ENCODE results near the gene RBM39. TPM values are rescaled to one million over a fixed set of nuclear protein-coding genes. Genes with fewer than 3 reads are reported as not detected.

Gene RBM39
- total and polyA plus RNA-seq, 2 of the 13 experiments (the other 11 are each of a cell fraction or from before 2014, with no cell fraction given), result 788 to 920 TPM

GRCh38 chr20:35702051-35702823, 39.8 kb downstream of the RBM39 start (continued):
- TF ChIP-seq, protein P1, sequence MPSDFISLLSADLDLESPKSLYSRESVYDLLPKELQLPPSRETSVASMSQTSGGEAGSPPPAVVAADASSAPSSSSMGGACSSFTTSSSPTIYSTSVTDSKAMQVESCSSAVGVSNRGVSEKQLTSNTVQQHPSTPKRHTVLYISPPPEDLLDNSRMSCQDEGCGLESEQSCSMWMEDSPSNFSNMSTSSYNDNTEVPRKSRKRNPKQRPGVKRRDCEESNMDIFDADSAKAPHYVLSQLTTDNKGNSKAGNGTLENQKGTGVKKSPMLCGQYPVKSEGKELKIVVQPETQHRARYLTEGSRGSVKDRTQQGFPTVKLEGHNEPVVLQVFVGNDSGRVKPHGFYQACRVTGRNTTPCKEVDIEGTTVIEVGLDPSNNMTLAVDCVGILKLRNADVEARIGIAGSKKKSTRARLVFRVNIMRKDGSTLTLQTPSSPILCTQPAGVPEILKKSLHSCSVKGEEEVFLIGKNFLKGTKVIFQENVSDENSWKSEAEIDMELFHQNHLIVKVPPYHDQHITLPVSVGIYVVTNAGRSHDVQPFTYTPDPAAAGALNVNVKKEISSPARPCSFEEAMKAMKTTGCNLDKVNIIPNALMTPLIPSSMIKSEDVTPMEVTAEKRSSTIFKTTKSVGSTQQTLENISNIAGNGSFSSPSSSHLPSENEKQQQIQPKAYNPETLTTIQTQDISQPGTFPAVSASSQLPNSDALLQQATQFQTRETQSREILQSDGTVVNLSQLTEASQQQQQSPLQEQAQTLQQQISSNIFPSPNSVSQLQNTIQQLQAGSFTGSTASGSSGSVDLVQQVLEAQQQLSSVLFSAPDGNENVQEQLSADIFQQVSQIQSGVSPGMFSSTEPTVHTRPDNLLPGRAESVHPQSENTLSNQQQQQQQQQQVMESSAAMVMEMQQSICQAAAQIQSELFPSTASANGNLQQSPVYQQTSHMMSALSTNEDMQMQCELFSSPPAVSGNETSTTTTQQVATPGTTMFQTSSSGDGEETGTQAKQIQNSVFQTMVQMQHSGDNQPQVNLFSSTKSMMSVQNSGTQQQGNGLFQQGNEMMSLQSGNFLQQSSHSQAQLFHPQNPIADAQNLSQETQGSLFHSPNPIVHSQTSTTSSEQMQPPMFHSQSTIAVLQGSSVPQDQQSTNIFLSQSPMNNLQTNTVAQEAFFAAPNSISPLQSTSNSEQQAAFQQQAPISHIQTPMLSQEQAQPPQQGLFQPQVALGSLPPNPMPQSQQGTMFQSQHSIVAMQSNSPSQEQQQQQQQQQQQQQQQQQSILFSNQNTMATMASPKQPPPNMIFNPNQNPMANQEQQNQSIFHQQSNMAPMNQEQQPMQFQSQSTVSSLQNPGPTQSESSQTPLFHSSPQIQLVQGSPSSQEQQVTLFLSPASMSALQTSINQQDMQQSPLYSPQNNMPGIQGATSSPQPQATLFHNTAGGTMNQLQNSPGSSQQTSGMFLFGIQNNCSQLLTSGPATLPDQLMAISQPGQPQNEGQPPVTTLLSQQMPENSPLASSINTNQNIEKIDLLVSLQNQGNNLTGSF (CRISPR knock-in tag; IDR thresholded peaks at IDR 0.05), result 0 out of 2 replicates have a peak, but pooled peaks have one; percentile 53
- TF ChIP-seq ZNF10 (CRISPR knock-in tag; IDR thresholded peaks at IDR 0.05; ENCODE audit: borderline replicate concordance, low read depth) (no peak), HDAC6 (IDR thresholded peaks at IDR 0.05; ENCODE audit: low read depth, low read length) (0 out of 2 replicates have a peak, but pooled peaks have one; percentile 43), ZNF558 (CRISPR knock-in tag; IDR thresholded peaks at IDR 0.05; ENCODE audit: borderline replicate concordance) (no peak), ZFP90 (CRISPR knock-in tag; IDR thresholded peaks at IDR 0.05; ENCODE audit: borderline replicate concordance) (peak; percentile 91)
- TF ChIP-seq, protein P2, sequence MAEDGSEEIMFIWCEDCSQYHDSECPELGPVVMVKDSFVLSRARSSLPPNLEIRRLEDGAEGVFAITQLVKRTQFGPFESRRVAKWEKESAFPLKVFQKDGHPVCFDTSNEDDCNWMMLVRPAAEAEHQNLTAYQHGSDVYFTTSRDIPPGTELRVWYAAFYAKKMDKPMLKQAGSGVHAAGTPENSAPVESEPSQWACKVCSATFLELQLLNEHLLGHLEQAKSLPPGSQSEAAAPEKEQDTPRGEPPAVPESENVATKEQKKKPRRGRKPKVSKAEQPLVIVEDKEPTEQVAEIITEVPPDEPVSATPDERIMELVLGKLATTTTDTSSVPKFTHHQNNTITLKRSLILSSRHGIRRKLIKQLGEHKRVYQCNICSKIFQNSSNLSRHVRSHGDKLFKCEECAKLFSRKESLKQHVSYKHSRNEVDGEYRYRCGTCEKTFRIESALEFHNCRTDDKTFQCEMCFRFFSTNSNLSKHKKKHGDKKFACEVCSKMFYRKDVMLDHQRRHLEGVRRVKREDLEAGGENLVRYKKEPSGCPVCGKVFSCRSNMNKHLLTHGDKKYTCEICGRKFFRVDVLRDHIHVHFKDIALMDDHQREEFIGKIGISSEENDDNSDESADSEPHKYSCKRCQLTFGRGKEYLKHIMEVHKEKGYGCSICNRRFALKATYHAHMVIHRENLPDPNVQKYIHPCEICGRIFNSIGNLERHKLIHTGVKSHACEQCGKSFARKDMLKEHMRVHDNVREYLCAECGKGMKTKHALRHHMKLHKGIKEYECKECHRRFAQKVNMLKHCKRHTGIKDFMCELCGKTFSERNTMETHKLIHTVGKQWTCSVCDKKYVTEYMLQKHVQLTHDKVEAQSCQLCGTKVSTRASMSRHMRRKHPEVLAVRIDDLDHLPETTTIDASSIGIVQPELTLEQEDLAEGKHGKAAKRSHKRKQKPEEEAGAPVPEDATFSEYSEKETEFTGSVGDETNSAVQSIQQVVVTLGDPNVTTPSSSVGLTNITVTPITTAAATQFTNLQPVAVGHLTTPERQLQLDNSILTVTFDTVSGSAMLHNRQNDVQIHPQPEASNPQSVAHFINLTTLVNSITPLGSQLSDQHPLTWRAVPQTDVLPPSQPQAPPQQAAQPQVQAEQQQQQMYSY (CRISPR knock-in tag; IDR thresholded peaks at IDR 0.05), result no peak
- TF ChIP-seq, protein P3, sequence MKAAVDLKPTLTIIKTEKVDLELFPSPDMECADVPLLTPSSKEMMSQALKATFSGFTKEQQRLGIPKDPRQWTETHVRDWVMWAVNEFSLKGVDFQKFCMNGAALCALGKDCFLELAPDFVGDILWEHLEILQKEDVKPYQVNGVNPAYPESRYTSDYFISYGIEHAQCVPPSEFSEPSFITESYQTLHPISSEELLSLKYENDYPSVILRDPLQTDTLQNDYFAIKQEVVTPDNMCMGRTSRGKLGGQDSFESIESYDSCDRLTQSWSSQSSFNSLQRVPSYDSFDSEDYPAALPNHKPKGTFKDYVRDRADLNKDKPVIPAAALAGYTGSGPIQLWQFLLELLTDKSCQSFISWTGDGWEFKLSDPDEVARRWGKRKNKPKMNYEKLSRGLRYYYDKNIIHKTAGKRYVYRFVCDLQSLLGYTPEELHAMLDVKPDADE (CRISPR knock-in tag; IDR thresholded peaks at IDR 0.05), result no peak
- TF ChIP-seq, protein P4, sequence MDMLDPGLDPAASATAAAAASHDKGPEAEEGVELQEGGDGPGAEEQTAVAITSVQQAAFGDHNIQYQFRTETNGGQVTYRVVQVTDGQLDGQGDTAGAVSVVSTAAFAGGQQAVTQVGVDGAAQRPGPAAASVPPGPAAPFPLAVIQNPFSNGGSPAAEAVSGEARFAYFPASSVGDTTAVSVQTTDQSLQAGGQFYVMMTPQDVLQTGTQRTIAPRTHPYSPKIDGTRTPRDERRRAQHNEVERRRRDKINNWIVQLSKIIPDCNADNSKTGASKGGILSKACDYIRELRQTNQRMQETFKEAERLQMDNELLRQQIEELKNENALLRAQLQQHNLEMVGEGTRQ (IDR thresholded peaks at IDR 0.05; ENCODE audit: low read depth, low read length), result no peak
- TF ChIP-seq, protein P4 (CRISPR knock-in tag; IDR thresholded peaks at IDR 0.05; ENCODE audit: borderline replicate concordance), result no peak
- TF ChIP-seq, protein P5, sequence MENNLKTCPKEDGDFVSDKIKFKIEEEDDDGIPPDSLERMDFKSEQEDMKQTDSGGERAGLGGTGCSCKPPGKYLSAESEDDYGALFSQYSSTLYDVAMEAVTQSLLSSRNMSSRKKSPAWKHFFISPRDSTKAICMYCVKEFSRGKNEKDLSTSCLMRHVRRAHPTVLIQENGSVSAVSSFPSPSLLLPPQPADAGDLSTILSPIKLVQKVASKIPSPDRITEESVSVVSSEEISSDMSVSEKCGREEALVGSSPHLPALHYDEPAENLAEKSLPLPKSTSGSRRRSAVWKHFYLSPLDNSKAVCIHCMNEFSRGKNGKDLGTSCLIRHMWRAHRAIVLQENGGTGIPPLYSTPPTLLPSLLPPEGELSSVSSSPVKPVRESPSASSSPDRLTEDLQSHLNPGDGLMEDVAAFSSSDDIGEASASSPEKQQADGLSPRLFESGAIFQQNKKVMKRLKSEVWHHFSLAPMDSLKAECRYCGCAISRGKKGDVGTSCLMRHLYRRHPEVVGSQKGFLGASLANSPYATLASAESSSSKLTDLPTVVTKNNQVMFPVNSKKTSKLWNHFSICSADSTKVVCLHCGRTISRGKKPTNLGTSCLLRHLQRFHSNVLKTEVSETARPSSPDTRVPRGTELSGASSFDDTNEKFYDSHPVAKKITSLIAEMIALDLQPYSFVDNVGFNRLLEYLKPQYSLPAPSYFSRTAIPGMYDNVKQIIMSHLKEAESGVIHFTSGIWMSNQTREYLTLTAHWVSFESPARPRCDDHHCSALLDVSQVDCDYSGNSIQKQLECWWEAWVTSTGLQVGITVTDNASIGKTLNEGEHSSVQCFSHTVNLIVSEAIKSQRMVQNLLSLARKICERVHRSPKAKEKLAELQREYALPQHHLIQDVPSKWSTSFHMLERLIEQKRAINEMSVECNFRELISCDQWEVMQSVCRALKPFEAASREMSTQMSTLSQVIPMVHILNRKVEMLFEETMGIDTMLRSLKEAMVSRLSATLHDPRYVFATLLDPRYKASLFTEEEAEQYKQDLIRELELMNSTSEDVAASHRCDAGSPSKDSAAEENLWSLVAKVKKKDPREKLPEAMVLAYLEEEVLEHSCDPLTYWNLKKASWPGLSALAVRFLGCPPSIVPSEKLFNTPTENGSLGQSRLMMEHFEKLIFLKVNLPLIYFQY (CRISPR knock-in tag; IDR thresholded peaks at IDR 0.05; ENCODE audit: borderline replicate concordance), result no peak
